NOMO-1 treated with DMSO at 0.1 percent for 48 hours (cell line): ENCODE results near the gene BPGM.
"Not testable (repeated sequence)": the region's sequence is repeated elsewhere in the genome, so short reads cannot be mapped to it uniquely, and the experiment has no call there.

ENCODE experiments used
- DNase-seq: peaks from one replicate; lab custom pipeline; 2025; ENCODE audit not compliant: unreplicated experiment; lab: John Stamatoyannopoulos, UW

BPGM gene

DNA sequence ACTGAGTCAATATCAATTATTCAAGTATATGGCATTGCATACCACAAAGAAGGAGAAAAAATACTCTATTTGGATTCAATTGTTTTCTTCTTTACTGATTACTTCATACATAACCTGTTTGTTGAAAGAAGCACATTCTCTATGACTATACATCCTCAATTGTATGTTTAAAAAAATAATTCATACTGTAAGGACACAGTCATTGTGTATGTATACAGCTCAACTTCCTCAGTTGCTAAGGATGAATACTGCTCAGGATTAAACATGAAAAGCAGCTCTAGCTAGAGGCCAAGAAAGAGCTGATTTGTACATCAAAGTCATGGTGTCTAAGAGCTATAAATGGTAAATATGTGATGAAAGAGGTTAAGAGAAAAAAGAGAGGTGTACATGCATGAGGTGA lies 15.8 kb upstream of the BPGM start:
- no peak for DNase-seq

DNA sequence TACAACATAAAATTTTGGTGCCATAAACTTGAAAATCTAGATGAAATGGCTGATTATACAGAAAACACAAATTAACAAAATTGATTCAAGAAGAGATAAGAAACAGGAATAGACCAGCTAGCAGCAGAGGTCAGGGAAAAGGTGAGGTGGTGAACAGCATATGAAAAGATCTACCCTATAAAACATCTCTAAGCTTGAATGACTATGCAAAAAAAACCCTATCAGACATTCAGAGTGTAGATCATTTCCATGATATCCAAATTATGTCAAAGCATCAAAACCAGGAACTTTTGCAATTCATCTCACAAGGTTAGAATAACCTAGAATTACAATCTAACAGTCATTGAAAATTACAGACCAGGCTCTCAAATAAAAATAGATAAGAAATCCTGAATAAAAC lies 14.6 kb upstream of the BPGM start:
- DNase-seq = no peak

DNA sequence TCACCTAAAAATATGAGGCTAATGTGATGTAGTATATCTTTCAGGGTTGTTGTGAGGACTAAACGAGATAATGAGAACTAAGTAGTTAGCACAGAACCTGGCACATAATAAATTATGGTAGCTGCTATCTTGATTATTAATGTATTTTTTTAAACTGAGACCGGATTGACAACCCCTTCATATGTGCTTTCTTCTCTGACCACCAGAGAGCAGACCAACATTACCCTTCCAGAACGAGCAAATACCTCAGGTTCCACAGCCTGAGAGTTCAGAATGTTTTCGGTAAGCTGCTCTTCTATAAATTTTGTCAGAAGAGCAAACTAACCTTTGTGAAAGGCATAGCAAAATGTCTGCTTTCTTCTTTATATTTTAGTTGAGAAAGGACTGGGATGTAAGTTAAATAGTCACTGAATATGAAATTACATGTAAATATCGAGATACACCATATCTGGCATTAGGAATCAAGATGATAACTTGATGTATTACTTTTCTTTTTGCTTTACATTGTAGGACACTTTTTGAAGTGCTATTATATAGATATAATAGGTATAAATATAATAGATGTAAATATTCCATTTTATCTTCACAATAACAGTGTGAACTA lies 13.6 kb upstream of the BPGM start:
- DNase-seq = peak; percentile 1

DNA sequence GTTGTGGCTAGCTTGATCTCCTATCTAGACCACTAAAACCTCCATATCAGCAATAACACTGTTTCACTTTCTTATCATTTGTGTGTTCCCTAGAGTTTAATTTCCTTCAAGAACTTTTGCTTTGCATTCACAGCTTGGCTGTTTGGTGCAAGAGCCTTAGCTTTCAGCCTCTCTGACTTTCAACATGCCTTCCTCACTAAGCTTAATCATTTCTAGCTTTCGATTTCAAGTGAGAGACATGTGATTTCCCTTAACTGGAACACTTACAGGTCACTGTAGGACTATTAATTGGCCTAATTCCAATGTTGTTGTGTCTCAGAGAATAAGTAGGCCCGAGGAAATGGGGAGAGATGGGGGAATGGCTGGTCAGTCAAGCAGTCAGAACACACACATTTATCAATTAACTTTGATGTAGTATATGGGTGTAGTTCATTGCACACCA lies 10.6 kb upstream of the BPGM start:
- no peak for DNase-seq

DNA sequence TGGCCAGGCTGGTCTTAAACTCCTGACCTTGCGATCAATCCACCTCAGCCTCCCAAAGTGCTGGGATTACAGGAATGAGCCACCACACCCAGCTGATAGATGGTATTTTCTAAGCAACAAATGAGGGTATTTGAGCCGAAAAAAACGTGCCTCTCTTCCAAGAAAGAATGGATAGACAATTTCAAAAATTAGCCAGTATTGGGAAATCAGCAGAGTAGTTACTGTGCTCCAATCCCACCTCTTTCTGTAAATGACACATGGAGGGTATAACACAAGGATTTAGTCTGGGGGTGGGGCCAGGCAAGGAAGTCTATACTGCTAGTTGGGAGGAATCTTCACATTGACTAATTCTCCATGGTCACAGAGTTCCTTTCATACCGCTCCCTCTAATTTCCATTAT lies 9.2 kb upstream of the BPGM start:
- DNase-seq = no peak

DNA sequence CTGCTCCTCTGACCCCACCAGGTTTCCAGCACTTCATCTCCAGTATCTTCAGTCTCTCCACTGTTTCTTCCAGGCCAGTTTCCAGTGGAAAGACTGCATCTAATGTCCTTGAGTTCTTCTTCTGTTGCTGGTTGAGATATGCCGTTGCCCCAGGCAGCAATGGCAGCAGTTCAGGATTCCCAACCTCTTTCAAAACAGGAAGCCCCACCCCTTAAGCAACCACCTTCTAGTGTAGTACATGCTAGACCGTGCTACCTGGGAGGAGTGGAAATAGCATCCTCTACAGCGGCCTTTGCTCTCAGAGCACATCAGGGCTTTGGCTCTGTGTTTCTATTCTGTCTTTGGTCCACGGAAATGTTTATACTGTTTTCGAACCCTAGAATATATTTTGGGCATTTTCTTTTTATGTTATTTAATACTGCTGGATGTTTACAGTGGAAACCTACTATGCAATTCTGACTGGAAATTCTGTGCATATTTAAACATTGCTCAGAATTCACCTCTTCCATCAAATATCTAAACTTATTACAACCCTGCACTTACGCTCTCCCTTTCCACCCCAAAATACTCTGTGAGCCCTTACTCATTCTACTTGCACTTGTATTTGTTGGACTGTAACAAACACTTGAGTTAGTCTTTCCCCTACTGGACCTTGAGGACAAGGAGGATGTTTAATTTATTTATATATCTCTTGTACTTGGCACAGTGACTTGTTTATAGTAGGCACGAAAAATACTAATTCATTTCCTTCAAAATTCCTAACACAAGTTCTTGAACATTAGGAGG lies 8.5 kb upstream of the BPGM start:
- no peak for DNase-seq

DNA sequence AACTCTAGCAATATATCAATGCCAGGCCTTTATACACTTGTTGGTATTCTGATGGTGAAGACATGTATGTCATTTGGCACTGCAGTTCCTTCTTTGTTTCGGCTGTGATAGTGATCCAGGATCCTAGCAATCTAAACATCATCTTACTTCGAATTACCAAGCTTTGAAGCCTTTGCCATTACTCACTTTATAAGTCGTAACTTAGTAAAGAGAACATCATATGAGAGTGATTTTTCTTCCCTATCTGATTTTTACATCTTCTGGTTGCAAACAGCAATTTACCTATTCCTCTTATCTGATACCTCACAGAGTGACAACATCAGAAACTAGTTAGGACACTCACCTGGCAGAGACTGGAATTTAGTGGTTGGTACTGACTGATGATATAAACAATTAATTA lies 7.6 kb upstream of the BPGM start:
- no peak for DNase-seq

DNA sequence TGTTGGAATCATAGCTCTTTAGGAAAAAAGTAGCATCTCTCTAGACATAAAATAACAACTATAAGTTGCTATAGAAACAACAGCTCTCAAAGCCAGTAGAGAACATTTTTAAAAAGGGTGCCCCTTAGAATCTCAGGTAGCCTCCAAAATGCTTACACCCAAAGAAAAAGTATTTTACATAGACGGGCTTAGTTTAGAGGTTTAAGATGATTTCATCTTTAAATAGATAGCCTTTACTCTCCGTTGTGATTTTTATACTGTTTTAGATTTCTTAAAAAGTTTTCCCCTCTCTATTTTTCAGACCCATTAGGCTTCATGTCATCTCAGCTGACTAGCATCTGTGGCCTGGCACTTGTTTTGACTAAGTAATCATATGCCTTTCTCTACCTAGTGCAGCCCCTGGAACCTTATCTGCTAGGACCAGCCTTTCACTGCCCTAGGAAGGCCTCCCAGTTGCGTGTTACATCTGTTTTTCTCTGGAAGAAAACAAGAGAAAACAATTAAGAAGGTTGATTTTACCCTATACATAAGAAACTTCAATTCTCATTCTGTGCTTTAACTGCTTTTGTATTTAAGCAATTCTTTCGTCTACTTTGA lies 6.9 kb upstream of the BPGM start:
- DNase-seq = no peak

DNA sequence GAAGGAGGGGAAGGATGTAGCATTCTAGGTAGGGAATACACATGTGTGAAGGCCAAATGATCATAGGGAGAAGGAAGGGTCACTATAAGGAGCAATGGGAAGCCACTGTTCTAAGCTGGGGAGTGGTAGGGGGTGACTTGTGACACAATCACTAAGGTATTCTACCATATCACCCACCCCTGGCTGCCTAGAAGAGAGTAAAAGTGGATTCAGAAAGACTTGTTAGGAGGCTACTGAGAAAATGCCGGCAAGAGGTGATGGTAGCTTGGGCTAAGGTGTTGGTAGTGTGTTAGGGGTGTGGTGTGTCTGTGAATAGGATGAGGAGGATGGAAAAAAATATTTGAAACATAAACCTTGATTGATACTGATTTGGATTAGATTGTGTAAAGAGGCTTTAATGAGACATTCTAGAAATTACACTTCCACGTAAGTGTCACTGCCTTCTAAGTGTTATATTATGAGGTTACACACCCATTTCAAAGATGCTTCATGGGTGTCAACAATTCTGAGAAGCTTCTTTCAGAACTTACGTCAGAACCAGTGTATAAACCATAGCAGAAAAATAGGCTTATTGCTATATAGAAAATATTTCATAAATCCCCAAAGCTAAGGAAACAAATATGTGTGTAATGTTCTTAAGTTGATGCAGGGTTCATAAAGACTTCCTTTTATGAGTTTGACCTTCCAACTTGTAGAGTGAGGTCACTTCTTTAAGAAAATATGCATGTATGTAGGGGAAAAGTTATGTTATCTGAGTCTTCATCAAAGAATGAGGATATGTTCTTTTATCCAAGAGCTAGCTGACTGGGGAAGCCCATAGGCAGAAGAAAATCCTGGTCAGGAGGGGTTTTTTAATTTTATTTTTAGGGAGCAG lies 5.6 kb upstream of the BPGM start:
- DNase-seq = no peak

DNA sequence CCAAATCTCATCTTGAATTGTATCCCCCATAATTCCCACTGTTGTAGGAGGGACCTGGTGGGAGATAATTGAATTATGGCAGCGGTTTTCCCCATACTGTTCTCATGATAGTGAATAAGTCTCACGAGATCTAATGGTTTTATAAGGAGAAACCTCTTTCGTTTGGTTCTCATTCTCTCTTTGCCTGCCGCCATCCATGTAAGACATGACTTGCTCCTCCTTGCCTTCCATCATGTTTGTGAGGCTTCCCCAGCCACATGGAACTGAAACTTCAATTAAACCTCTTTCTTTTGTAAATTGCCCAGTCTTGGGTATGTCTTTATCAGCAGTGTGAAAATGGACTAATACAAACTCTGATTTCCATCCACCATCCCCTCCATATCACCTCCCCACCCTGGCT lies 4.7 kb upstream of the BPGM start:
- DNase-seq = not testable (repeated sequence)

DNA sequence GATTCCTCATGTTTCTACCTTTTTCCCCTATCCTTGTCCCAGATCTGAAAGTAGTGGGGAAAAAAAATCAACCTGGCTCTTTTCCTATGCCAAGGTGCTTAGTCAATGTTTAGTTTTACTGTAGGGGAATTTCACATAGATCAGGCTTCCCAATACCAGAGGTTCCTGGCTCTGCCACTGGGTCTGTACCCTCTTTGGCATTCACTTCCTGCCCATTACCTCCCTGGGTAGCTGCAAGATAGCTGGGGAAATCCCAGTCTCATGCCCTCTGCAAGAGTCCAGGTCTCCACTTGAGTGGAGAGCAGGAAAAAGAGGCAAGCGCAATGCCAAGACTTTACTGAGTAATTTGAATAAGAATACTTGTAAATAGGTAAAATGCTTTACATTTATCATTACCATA lies 3.5 kb upstream of the BPGM start:
- DNase-seq = no peak

DNA sequence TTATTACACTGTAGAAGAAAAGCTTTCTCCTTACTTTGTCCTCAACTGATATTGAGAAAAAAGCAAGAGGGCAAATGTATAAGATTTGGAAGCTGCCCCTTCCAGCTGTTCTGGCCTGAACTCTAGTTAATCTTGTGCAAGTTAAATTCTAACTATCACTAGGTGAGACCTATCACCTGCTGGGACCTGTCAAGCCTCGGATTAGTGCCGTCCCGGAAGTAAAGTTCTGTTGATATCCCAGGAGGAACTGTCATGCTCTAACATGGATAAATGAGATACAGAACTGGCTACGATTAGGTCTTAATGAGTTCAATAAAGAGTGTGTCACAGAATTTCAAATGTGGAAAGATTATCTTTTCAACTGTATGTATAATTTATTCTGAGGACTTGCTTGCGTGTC lies 1.2 kb upstream of the BPGM start:
- no peak for DNase-seq

DNA sequence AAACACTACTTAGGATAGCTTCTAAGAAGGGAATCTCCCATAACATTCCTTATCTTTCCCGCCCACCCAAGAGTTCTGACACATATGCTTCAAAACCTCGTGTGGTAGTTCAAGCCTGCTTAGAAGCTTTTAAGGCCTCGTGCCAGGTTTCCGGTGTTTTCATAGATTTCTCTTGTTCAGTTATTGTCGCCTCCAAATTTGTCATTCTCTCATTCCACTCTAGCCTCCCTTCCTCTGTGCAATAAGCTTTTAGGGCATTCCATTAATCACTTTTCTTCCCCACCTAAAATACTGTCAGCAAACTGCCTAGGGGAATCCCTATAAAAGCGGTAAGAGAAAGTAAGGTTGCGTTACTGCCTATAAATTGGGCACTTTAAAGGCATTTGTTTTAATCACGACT lies 718 bp upstream of the BPGM start:
- no peak for DNase-seq

DNA sequence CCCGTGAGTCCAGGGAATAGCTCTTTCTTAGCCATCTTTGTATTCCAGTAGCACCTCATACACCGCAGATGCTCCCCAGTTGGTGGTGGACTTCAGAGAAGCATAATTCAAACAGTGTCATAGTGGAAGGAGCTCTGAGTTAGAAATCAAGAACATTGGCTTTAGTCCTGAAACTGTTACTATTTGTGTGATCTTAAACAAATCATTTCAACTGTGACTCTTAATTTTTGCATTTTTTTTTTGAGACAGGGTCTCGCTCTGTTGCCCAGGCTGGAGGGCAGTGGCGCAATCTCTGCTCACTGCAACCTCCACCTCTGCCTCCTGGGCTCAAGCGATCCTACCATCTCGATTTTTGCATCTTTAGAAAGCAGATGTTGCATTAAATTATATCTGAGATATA lies 1.8 kb downstream of the BPGM start:
- no peak for DNase-seq

DNA sequence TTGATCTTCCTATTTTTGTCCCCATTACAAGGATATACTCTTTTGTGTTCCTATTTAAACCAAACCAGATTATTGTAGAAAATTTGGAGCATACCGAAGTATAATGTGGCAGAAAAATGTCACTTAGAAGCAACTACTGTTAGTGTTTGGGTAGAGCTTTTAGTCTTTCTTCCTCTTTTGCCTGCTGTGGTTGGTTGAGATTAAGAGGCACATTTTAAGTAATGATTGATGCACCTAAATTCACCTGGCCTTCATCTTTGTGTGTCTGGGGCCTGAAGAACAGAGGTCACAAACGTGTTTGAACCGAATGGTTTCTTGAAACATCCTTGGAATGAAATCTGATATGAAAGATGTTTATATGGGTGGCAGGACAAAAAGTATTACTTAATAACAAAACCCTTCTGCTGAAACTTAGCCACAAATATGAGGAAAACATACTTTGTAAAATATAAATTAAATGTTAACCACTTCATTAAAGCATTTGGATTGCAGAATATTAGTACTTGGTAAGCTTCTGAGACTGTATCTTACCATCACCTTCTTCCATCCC lies 2.6 kb downstream of the BPGM start:
- DNase-seq = no peak

DNA sequence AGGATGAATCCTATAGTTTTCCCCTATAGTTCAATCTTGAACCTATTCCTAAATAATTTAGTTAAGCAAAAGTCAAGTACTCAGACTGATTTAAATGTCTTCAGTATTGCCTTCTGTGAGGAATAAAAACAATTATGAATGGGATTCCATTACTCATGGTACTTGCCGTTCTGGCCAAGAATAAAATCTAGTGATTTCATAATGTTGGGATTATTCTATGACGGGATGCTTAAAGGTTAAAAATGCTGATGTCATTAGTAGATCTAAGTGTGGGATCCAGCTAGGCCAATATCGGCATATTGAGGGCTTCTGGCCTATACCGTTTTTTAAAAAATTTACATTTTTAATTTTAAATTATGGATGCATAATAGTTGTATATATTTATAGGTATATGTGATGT lies 5.3 kb downstream of the BPGM start:
- no peak for DNase-seq

DNA sequence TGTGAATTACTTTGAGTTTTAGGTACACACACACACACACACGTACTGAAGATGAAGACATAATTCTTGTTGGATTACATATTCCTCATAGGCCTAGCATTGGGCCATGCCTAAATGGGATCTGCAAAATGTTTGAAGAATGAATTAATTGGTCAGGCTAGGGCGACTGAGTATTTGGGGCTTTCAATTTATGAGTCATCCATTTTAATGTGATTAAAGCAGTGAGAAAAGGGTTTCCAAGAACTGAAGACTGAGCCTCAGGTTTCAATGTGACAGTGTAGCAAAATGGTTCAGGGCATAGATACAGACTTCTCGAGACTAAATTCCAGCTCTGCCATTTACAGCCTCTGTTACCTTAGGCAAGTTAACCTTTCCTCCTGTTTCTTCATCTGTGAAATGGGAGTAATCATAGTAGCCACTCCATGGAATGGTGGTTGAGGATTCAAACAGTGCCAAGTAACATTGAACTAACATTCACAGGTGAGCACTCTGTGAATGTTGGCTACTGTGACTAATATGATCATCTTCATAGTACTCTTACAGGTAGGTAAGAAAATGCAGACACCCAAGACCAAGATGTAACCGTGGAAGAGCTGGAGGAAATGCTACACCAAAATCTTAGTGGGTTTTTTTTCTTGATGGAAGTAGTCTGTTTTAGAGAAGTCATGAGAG lies 7.6 kb downstream of the BPGM start:
- no peak for DNase-seq

DNA sequence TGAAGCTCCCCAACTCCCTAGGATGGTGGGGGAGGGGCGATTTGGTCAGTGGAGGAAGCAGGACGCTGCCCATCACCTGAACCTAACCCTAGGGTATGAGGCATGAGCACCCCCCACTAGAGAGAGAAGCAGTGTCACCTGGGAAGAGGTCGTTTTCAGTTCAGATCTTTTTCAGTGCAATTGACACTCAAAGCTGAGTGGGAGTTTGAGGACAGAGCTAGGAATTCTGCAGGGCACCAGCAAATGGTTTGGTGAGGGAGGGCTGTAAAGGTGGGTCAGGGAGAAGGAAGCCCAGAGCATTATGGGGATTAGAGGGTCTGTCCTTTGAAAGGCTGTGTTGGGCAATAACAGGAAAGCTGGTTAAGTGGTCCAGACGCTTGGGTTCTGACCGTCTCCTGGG lies 10.9 kb downstream of the BPGM start:
- DNase-seq = no peak

DNA sequence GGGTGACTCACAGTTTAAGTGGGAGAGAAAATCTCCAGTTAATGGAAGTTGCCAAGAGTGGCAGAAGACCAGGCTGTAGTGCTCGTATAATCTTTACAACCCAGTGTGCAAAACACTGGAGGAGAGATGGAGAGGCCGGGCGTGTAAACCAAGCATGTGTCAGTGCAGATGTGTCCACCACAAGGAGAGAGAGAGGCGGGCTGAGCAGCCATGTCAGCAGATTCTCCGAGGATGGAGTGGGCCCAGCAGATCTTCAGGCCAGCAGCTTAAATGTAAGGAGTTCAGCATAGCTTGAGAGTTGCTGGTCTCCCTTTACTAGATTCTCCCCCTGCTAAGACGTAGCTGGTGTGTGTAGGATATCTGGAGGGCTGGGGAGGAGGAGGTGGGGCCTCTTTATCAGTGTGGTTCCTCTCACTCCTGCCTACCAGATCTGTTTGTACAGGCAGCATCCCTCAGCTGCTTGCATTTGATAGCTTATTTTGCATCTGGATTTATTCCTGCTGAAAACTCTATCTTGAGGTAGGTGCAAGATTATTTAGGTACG lies 13.7 kb downstream of the BPGM start:
- DNase-seq = no peak

DNA sequence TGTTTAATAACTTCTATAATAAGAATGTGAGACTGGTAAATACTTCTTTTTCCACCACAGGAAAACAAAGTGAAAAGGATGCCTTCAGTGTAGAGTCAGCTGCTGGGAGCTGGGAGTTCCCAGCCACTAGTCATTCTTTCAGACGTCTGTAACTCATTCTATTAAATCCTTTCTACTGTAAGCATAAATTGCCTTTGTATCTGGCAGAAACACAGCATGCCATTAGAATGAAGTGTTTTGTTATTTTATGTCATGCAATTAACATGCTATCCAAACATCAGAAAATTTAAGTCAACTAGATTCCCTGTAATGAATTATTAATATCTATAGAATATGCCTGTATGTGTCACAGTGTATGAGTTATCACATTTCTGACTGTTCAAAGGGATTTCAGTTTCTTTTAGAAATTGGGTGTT lies 14.3 kb downstream of the BPGM start:
- no peak for DNase-seq
